ENCODE data around the gene ZNF101. TPM values are rescaled to one million over a fixed set of nuclear protein-coding genes. Genes with fewer than 3 reads are reported as not detected.

The ZNF101 gene
- total RNA-seq, 1 donor from 2014 or later, result 13.1 TPM

- intact Hi-C loops (cut with DNase I), result no loop called here
- DNase-seq (no peak), ATAC-seq (no peak)
- no peak overlapping the region for H3K27ac ChIP-seq
- H3K4me3 ChIP-seq, result no peak overlapping the region
- H3K4me1 ChIP-seq, result no peaks in the 10 kb centered on the region
- no peak for TF ChIP-seq CTCF (IDR thresholded peaks at IDR 0.05)
- peaks cover 100% of the 10 kb centered on the region for H3K36me3 ChIP-seq
- no peaks in the 10 kb centered on the region for H3K9me3 ChIP-seq
- no peaks in the 10 kb centered on the region for H3K27me3 ChIP-seq (ENCODE audit: low read depth)
These were observed 13.5 kb upstream of the ZNF101 start for GRCh38 chr19:19655051-19655594.

- H3K36me3 ChIP-seq, result peaks cover 95% of the 10 kb centered on the region
- no peak for TF ChIP-seq CTCF (IDR thresholded peaks at IDR 0.05)
- ATAC-seq (no peak), DNase-seq (no peak)
- intact Hi-C loops (cut with DNase I), result no loop called here
- H3K4me3 ChIP-seq, result no peak overlapping the region
- H3K9me3 ChIP-seq, result no peaks in the 10 kb centered on the region
- no peak overlapping the region for H3K27ac ChIP-seq
- no peaks in the 10 kb centered on the region for H3K27me3 ChIP-seq (ENCODE audit: low read depth)
- no peaks in the 10 kb centered on the region for H3K4me1 ChIP-seq
These were observed 12.8 kb upstream of the ZNF101 start for GRCh38 chr19:19655641-19656343.

DNA sequence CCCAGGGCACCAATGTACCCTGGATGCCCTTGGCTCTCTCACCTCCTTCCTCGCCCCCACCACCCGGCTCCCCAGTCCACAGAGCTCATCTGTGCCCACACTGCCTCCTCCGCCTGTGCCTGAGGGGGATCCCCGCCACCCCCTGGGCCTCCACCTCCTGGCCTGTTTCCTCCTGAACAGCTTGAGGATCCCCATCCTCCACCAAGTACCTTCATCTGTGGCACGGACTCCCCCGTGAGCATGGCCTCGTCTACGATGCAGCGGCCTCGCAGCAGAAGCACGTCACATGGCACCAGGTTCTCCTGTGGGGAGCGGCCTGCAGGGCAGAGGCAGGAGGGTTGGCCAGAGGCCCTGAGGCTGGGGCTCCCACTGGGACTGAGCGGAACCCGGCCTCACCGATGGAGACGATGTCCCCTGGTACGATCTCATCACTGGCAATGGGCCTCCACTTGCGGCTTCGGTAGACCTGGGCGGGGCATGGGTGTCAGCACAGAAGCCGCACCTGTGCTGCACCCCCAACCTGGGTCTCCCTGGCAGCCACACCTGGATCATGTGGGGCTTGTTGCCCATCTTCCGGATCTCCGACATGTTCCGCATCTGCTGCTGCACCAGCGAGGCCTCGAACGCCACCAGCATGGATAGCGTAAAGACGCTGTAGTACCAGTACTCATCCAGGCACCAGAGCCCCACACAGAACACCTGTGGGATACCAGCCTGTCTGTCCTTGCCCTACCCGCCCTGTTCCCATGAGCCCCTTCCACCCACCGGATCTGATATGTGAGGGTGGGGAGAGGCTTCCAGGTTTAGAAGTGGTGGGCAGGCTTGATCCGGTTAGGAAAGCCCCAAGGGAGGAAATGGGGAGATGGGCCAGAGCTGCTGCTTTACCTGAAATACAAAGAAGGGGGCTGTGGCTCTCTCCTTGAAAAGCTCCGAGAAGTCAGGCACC lies 11.9 kb upstream of the ZNF101 start:
- no peak for ATAC-seq

DNA sequence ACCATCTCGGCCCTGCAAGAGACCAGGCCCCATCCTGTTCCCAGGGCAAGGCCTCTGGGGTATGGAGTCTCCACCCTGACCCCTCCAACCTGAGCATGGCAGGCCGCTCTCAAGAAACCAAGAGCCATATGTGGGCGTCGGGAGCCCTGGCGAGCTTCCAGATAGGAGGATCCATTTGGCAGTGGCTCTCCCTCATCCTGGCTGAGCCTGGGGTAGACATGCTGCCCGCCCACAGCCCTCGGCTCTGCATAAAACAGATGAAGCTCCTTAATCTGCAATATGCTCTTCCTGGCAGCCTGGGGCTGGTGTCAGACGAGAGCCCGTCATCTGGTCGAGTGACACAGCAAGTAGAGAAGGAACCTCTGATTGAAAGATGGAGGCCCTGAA lies 11.2 kb upstream of the ZNF101 start:
- DNase-seq (no peak), ATAC-seq (no peak)
- H3K4me1 ChIP-seq, result peaks cover 15% of the 10 kb centered on the region
- no peak overlapping the region for H3K4me3 ChIP-seq
- H3K27me3 ChIP-seq (ENCODE audit: low read depth), result no peaks in the 10 kb centered on the region
- H3K27ac ChIP-seq, result no peak overlapping the region
- intact Hi-C loops (cut with DNase I), result no loop called here
- no peak for TF ChIP-seq CTCF (IDR thresholded peaks at IDR 0.05)
- H3K9me3 ChIP-seq, result no peaks in the 10 kb centered on the region
- H3K36me3 ChIP-seq, result peaks cover 79% of the 10 kb centered on the region

More for the DNA sequence above, 11.9 kb upstream of the ZNF101 start:
- H3K4me3 ChIP-seq, result no peak overlapping the region
- no peaks in the 10 kb centered on the region for H3K27me3 ChIP-seq (ENCODE audit: low read depth)
- H3K4me1 ChIP-seq, result peaks cover 9% of the 10 kb centered on the region
- DNase-seq, result no peak
- H3K27ac ChIP-seq, result no peak overlapping the region
- intact Hi-C loops (cut with DNase I), result no loop called here
- H3K9me3 ChIP-seq, result no peaks in the 10 kb centered on the region
- H3K36me3 ChIP-seq, result peaks cover 86% of the 10 kb centered on the region
- TF ChIP-seq CTCF (IDR thresholded peaks at IDR 0.05), result no peak

- no peak for ATAC-seq
- H3K36me3 ChIP-seq, result peaks cover 56% of the 10 kb centered on the region
- DNase-seq, result peak; percentile 28
- TF ChIP-seq CTCF (IDR thresholded peaks at IDR 0.05), result no peak
- no peak overlapping the region for H3K27ac ChIP-seq
- no peak overlapping the region for H3K4me3 ChIP-seq
- peaks cover 24% of the 10 kb centered on the region for H3K4me1 ChIP-seq
- H3K27me3 ChIP-seq (ENCODE audit: low read depth), result no peaks in the 10 kb centered on the region
- intact Hi-C loops (cut with DNase I), result no loop called here
- H3K9me3 ChIP-seq, result no peaks in the 10 kb centered on the region
These were observed 8.9 kb upstream of the ZNF101 start for GRCh38 chr19:19659646-19660245.

Data from lower lobe of right lung (tissue), 2 donors.